Measurements from ENCODE around the gene ACAD11. TPM values are rescaled to one million over a fixed set of nuclear protein-coding genes. Genes with fewer than 3 reads are reported as not detected.

The ACAD11 gene
- total RNA-seq, 1 donor from 2014 or later, result 45.2 TPM

- Histone ChIP-seq H3K36me3 (peaks cover 24% of the 10 kb centered on the region), H3K4me2 (no peak overlapping the region), H3K79me2 (ENCODE audit: low read depth) (peaks cover 10% of the 10 kb centered on the region), H3K4me3 (no peak overlapping the region), H4K20me1 (ENCODE audit: low read depth) (peaks cover 8% of the 10 kb centered on the region), H3K9ac (no peak overlapping the region), H3F3A (ENCODE audit: low read depth) (peaks cover 4% of the 10 kb centered on the region), H2AFZ (replicated peaks) (no peak overlapping the region), H3K27ac (no peak overlapping the region), H3K4me1 (no peaks in the 10 kb centered on the region), H3K27me3 (no peaks in the 10 kb centered on the region), H3K9me3 (ENCODE audit: low read depth) (no peaks in the 10 kb centered on the region)
- no peaks in the 10 kb centered on the region for H3K9me3 Mint-ChIP-seq
- no peak overlapping the region for H3K4me3 Mint-ChIP-seq
- H3K36me3 Mint-ChIP-seq, result peaks cover 8% of the 10 kb centered on the region
- no peaks in the 10 kb centered on the region for H3K27me3 Mint-ChIP-seq (ENCODE audit: insufficient read depth, low read depth)
- TF ChIP-seq EZH2 (IDR thresholded peaks at IDR 0.05) (no peak), CTCF (IDR thresholded peaks at IDR 0.05) (no peak), EZH2phosphoT487 (IDR thresholded peaks at IDR 0.05) (no peak)
- no peaks in the 10 kb centered on the region for H3K4me1 Mint-ChIP-seq
- DNase-seq (ENCODE audit: low spot score), result no peak
- no peak overlapping the region for H3K27ac Mint-ChIP-seq
These were observed 9.7 kb upstream of the ACAD11 start for GRCh38 chr3:132669256-132669777.

GRCh38 chr3:132665230-132665745 is 5.7 kb upstream of the ACAD11 start:
- Mint-ChIP-seq H3K27me3 (ENCODE audit: insufficient read depth, low read depth) (no peaks in the 10 kb centered on the region), H3K4me1 (peaks cover 10% of the 10 kb centered on the region), H3K27ac (no peak overlapping the region), H3K4me3 (no peak overlapping the region), H3K9me3 (no peaks in the 10 kb centered on the region), H3K36me3 (peaks cover 9% of the 10 kb centered on the region)
- peaks cover 3% of the 10 kb centered on the region for H3K36me3 ChIP-seq
- H2AFZ ChIP-seq (replicated peaks), result no peak overlapping the region
- no peaks in the 10 kb centered on the region for H3K9me3 ChIP-seq (ENCODE audit: low read depth)
- peaks cover 25% of the 10 kb centered on the region for H4K20me1 ChIP-seq (ENCODE audit: low read depth)
- H3K79me2 ChIP-seq (ENCODE audit: low read depth), result peaks cover 50% of the 10 kb centered on the region
- no peak overlapping the region for H3K9ac ChIP-seq
- no peak overlapping the region for H3K4me2 ChIP-seq
- H3K27ac ChIP-seq, result no peak overlapping the region
- H3F3A ChIP-seq (ENCODE audit: low read depth), result peaks cover 4% of the 10 kb centered on the region
- DNase-seq (ENCODE audit: low spot score), result no peak
- TF ChIP-seq EZH2phosphoT487 (IDR thresholded peaks at IDR 0.05) (no peak), CTCF (IDR thresholded peaks at IDR 0.05) (no peak), EZH2 (IDR thresholded peaks at IDR 0.05) (no peak)
- no peaks in the 10 kb centered on the region for H3K27me3 ChIP-seq
- H3K4me1 ChIP-seq, result peaks cover 12% of the 10 kb centered on the region
- H3K4me3 ChIP-seq, result no peak overlapping the region

- Histone ChIP-seq H3K4me2 (peak overlapping the region; percentile 76), H3K4me1 (peaks cover 12% of the 10 kb centered on the region), H3K27ac (no peak overlapping the region), H3K9me3 (ENCODE audit: low read depth) (no peaks in the 10 kb centered on the region), H3K36me3 (no peaks in the 10 kb centered on the region), H2AFZ (replicated peaks) (no peak overlapping the region), H3K27me3 (no peaks in the 10 kb centered on the region), H4K20me1 (ENCODE audit: low read depth) (peaks cover 25% of the 10 kb centered on the region), H3F3A (ENCODE audit: low read depth) (peaks cover 18% of the 10 kb centered on the region), H3K79me2 (ENCODE audit: low read depth) (peaks cover 56% of the 10 kb centered on the region), H3K9ac (peak overlapping the region; percentile 9), H3K4me3 (peak overlapping the region; percentile 91)
- peaks cover 18% of the 10 kb centered on the region for H3K4me1 Mint-ChIP-seq
- H3K9me3 Mint-ChIP-seq, result no peaks in the 10 kb centered on the region
- H3K27me3 Mint-ChIP-seq (ENCODE audit: insufficient read depth, low read depth), result no peaks in the 10 kb centered on the region
- peaks cover 3% of the 10 kb centered on the region for H3K36me3 Mint-ChIP-seq
- DNase-seq (ENCODE audit: low spot score), result no peak
- TF ChIP-seq EZH2phosphoT487 (IDR thresholded peaks at IDR 0.05) (no peak), CTCF (IDR thresholded peaks at IDR 0.05) (no peak)
- H3K4me3 Mint-ChIP-seq, result peak overlapping the region; percentile 27
- H3K27ac Mint-ChIP-seq, result no peak overlapping the region
These were observed 2.6 kb upstream of the ACAD11 start for GRCh38 chr3:132662212-132662611.
